HG02885 (cell line): ENCODE data around the gene MYBBP1A.

Experiments used
- ATAC-seq: cut with Tn5 transposase; IDR thresholded peaks from one replicate; pipeline ENCODE4 v1.9.1; 2021; ENCODE audit warnings: mild to moderate bottlenecking; ENCODE audit not compliant: unreplicated experiment, poor library complexity

Gene MYBBP1A

DNA sequence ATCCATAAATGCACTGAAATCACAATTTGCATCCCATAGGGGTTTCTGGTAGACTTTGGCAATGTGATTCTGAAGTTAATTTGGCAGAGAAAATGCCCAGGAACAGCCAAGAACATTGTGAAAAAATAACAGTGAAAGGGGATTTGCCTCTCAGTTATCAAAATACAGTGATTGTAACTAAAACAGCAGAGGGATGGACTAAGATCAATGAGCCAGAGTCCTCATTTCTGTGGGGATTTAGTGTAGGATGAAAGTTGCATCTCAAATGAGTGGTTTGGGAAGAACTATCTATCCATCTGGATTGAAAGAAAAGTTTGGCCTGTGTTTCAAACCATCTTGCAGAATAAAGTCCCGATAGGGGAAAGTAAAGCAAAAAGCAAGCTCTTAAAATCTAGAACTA, 28.1 kb downstream of the MYBBP1A start:
- ATAC-seq, result no peak

DNA sequence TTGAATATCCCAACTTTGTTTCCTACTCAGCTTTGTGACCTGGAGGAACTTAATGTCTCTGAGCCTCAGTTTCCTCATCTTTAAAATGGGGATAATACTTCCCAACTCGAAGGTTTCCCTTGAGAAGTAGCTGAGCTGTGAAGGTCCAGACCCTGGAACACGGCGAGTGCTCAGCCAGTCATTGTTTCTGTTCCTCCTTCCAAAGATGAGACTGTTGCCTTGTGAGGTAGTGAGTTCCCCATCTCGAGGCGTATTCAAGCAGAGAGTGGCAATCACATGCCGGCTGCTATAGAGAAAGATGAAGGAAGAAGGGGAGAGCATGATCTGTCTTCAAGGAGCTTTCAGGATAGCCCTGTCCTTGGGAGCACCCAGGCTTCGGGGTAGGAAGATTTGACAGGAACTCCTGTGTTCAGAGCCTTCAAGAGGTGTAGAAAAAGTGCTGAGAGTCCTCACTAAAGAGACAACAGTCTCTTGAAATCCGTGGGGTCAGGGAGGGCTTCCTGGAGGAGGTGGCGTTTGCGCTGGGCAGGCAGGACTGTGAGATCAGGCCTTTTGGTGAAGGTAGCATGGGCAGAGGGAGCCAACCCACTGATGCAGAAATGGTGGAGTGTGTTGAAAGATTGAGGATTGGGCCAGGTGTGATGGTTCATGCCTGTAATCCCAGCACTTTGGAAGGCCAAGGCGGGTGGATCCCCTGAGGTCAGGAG, 29.3 kb downstream of the MYBBP1A start:
- no peak for ATAC-seq

DNA sequence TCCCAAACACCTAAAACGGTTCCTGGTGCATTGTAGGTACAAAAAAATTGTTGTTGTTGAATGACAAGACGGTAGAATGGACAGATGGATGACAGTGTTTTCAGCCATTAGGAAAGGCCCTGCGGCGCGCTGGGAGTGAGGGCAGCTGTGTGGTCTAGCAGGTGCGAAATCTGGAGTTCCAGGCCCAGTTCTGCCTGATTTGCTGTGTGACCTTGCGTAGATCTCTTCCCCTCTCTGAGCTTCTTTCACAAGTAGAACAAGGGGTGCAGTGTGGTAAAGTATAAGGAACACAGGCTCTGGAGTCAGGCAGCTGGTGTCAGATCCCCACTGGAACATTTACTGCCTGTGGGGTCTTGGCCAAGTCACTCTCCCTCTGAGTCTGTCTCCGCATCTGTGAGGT, 31.2 kb downstream of the MYBBP1A start:
- no peak for ATAC-seq

DNA sequence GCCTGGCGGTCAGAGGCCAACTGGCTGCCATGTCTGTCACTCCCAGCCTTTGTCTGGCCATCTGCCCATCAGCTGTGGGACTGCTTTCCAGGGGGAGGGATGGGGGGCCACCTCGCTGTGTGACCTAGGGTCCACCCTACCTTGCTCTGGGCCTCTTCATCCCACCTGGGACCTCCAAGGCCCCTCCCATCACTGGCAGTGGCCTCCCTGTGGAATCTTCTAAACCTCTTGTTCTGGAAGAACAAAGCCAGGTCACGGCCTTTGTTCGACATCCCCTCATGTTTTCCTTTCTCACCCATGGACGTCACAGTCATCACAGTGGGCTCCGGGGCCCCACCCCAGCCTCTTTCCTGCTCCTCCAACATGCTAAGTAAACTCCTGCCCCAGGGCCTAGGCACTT, 32.5 kb downstream of the MYBBP1A start:
- ATAC-seq, result no peak

DNA sequence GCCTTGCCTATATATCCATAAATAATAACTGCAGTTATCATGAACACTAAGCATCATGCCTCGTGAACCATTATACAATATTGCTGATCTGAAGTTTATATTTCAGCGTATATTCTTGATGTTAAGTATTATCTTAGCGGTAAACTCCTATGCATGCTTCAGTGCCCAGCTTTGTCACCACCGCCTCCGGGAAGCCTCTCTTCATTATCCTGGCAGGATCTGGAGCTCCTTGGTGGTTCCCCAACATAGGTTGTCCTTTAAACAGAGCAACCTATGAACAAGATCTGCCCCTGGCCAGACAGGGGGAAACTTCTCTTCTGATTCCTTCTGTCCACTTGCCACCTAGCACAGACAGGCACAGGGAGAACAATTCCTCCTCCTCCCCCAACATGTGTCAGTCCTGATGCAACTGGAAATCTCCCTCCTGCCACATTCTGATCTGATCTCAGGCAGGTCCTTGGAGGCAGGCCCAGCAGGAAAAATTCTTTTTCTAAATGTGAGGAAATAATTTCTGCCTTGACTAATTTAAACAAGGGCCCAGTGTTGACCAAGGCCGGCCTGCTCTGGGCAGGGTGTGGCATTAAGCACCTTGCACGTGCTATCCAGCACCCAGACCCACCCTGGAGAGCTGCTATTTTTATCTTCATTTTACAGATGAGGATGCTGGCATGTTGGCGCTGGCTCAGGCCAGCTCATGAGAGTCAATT, 34.1 kb downstream of the MYBBP1A start:
- no peak for ATAC-seq

DNA sequence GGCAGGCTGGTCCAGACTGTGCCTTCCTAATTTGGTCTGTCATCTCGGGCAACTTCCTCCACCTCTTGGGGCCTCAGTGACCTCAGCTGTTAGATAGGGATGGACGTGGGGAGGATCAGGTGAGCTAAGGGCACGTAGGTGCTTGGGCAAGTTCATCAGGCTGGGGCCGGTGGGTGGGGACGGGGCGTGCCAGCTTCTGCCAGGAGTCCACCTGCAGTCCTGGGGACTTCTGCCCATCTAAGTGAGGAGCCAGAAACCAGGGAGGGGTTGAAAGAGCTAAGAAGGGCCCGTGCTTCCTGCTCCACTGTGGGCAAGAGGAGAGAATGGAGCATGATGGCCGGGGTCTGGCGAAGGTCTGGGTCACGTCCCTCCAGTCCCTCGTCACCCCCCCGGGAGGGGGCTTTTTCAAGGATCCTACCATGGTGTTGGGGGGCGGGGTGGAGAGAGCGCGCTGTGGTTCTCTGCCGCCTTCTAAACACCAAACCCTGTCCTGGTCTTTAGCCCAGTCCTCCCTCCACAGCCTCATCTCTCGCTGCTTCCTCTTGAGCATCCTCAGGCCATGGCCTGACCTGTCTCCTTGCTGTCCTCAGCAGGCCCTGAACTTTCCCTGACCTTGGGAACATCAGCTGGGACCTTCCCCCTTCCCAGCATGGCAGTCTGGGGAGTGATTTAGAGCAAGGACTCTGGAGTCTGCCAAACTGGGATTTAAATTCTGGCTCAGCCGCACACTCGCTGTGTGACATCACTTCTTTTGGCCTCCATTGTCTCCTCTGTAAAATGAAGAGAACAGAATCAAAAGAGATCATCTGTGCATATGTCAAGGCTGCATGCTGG, 34.9 kb downstream of the MYBBP1A start:
- no peak for ATAC-seq

DNA sequence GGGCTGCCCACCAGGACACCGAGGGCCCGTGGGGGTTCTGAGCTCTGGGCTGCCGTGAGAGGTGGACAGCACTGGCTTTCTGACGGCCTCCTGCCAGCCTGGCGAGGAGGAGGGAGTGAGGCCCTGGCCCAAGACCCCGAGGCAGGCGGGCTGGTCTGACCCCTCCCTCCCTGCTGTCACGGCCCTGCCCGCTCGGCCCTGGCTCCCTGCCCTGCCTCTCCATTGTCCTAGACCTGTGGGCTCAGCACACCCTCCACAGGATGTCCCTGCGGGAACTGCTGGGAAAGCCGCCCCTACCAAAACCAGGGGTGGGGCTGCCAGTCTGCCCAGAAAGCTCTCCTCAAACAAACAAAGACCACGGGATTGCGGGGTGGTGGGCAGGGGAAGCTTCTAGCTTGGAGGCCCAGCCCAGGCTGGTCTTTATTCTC, 35.8 kb downstream of the MYBBP1A start:
- no peak for ATAC-seq

DNA sequence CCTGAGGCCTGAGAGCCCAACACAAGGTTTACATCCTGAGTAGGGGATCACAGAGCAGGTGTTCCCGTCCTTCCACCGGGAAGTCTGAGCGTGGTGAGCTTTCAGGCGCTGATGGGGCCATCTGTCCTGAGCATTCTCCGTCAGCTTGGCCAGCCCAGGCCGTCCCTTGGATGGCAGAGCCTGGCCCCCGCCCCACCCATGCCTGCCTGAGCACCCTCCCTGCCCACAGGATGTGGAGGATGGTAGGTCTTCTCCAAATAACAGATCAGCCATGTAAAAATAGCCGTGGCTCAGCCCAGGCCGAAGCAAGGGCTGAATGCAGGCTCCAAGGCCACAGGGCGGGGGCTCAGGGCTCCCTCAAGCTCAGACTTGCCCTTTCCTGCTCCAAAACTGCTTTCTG, 36.3 kb downstream of the MYBBP1A start:
- no peak for ATAC-seq

DNA sequence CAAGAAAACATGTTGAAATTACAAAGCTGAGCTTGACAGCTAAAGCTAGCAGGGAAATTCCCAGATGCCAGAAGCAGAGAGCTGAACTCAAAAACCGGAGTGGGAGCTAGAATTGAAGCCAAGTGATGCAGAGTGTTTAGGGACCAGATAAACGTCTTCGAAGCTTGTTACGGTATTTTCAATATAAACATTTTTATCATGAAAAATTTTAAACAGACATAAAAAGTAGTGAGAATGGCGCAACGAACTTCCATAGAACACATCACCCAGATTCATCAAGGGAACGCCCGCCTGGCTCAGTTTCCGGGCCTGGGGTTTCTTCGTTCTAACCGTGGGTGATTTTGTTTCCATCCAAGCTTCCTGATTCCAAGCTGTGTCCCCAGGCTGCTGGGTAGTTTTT, 38.4 kb downstream of the MYBBP1A start:
- ATAC-seq, result no peak

DNA sequence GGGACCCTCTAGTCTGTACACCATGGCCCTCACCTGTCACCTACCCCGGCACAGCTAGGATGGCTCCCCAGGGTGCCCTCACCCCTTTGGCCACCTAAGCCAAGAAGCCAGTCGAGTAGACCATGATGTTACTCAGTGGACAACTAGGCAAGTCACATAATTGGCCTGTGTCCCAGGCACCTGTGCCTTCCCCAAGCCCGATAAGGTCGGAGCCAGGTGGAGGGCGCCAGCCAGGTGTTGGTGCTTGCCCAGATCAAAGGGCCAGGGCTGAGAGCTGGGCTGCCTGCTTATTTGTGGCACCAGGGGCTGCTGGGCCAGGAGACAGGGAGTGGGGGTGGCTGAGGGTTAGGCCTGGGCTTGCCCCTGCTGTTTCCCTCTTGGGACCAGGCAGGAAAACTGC, 39.7 kb downstream of the MYBBP1A start:
- ATAC-seq, result no peak

DNA sequence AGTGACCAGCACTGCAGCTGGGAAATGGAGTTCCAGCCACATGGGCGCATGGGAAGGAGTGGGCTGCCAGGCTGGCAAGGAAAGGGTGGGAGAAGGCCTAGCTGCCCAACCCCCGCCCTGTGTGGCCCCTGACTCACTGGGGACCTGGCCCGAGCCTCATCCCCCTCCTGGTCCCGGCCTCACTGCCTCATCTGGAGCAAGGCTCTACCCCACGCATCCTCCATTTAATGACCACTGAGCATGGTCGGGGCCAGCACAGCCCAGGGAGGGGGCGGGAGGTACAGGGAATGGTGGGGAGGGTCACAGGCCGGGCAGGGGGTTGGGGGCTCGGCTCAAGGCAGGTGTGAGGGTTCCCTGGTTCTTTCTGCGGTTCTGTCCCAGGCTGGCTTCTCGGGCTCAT, 40.4 kb downstream of the MYBBP1A start:
- no peak for ATAC-seq

DNA sequence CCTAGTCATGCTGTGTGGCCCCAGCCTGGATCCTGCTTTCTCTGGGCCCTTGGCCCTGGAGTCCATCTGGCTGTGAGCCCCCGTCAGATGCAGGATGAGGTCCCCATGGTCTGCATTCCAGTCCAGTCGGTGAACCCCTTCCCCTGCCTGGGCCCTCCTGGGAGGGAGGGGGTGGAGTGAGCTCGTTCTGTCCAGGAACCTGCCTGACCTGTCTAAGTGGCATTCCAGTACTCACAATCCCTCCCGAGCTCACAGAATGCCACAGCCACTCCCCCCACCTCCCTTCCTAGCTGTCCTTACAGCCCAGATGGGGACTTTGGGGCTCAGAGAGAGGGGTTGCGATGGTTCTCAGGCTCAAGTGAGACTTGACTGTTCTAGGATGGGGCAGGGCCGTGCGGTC, 41.0 kb downstream of the MYBBP1A start:
- ATAC-seq, result no peak

DNA sequence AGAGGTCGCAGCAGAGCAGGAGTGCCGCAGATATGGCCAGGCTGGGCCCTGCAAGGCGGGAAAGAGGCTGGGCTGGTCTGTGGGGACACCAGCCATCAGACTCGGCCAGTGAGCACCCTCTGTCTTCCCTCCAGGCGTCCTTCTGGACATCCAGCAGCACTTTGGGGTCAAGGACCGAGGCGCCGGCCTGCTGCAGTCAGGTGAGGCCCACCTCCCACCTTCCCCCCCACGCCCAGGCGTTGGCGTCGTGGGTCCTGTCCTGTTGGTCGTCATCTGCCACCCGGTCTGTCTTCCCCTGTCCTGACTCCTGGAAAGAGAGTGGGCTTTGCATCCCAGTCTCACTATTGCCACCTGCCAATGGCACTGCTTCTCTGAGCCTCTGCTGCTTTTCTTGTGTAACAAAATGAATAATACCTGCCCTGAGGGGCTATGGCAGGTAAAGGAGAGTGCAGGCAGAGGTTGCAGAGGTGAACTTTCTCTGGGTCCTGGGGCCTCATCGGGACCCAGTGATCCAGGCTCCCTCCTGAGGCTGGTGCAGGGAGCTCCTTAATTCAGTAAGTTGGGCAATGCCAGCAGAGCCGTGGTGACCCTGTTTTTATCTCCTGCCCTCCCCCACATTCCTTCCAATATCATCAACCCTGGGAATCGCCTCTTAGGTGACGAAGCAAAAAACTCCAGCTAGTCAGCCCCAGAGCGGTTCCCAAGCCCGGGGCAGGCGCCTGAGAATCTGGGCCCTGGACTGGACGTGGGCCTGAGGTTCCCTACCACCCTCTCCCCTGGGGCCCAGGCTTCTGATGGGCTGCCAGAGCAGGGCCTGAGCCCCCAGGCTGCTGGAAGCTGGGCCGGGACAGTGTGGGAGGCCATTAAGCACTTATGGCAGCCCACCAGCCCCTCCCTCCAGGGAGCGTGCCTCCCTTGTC, 41.8 kb downstream of the MYBBP1A start:
- ATAC-seq, result no peak

DNA sequence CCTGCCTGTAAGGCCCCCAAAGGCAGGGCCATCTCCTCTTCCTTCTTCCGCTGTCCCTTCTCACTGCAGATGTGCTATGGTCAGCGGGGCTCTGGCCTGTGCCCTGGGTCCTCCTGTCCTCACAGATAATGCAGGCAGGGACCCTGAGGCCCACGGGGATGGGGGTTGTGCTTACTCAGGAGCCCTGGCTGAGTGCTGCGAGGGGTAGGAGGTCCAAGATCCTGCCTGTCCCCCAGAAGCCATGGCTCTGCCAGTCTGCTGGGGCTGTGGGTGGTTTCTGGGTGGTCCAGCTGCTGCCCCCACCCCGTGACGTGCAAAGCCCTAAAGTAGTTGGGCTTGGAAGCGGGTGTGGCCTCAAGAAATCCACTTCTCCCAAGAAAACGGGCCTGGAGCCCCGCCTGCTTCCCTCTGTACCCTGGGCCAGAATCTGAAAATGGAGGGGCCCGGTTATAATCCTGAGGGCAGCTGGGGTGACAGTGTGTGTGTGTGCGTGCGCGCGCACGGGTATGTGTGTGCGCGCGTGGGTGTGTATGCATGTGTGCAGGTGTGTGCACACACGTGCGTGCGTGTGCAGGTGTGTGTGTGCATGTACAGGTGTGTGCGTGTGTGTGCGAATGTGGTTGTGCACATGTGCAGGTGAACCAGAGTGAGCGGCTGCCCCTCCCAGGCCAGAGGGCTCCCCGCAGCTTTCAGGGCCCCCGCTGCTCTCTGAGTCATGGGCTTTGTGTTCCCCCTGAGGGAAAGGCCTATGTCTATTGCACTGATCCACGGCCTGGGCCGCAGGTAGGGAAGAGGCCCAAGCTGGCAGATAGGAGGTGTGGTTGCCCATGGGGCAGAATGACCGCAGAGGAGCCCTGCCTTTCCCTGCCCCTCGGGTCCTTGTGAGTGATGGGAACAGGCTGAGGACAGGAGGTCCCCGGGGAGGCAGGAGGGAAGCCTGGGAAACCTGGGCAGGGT, 42.8 kb downstream of the MYBBP1A start:
- no peak for ATAC-seq

DNA sequence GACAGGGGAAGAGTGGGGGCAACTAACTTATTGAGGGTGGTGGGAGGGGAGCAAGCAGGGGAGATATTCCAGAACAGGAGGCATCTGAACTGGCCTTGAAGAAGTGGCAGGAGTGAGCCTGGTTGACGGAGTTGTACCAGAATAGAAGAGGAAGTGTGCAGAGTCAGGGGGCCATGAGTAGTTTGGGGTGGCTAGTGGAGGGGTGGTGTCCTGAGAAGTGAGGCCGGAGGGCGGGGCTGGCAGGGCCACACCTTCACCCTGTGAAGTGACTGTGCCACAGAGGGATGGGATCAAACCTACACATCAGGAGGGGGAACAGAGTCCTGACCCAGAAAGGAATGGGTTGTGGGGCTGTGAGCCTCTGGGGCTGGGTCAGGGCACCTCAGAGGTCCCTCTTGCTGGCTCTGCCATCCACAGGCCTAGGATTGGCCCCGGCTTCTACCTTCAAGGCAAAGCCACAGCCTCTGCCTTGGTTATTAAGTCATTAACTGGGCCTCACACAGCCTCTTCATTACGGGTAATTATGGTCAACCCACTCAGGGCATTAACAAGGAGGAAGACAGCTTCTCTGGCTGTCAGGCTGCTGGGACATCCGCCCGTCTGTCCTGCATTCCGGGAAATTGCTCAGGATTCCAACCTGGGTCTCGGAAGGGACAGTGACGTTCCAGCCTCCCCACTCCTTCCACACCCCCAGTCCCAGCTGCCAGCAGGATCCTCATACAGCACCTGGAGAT, 43.8 kb downstream of the MYBBP1A start:
- no peak for ATAC-seq

DNA sequence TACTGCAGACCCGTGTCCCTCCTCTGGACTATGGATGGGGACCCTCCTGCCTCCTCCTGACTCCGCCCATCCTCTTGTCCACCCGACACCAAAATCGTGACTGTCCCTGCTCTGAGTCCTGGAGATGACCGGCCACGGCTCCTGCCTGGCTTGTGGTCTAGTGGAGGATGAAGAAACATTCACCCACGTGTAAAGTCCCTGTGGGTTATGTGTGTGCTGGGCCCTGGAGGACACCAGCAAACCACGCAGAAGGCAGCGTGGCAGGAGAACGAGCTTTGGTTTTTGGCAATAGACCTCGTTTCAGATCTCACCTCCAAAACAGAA, 44.6 kb downstream of the MYBBP1A start:
- no peak for ATAC-seq

DNA sequence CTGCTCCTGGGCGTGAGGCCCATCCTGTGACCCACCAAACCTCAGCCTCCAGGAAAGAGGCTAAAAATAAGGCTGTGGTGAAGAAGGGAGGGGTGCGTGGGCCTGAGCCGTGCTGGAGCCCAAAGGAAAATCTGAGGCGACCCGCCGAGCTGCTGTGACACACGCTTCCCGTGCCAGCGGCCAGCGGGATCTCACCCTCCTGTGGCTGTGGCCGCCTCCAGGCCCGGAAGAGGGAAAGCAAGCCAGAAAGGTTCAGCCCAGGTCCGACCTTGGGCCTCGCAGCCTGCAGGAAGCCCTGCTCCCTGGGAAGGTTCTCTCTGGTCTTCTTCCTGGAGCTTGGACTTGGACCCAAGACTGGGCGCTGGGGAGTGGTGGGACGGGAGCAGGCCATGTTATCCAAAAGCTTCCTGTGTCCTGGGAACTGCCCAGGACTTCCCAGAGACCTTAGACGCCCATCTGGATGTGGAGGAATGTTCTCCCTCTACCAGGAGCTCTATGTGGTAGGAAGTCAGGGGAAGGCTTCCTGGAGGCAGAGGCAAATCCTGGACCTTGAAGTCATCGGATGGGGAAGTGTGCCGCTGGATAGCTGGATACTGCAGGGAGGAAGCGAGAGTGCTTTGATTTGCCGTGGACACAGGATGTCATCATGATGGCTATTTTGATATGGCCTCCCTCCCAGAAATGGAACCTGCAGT, 45.1 kb downstream of the MYBBP1A start:
- ATAC-seq, result no peak

DNA sequence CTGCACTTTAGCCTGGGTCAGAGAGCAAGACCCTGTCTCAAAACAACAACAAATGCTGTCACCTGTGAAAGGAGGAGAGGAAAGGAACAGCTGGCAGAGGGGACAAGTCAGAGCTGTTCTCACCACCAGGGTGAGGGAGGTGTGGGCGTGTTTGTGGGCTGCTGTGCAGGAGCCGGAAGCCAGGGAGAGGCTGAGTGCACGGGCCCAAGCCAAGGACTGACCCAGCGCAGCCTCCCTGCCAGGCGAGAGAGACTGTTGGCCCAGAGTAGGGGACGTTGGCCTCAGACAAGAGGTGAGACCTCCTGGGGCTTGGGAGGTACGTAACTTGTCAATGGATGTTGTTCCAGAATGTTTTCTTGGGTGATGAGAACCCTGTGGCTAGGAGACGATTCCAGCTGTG, 45.8 kb downstream of the MYBBP1A start:
- ATAC-seq, result no peak
